ENCODE data around the gene CCT7. TPM values are rescaled to one million over a fixed set of nuclear protein-coding genes. Genes with fewer than 3 reads are reported as not detected.

The CCT7 gene
- total RNA-seq, 1 donor from 2014 or later, result 218 TPM

DNA sequence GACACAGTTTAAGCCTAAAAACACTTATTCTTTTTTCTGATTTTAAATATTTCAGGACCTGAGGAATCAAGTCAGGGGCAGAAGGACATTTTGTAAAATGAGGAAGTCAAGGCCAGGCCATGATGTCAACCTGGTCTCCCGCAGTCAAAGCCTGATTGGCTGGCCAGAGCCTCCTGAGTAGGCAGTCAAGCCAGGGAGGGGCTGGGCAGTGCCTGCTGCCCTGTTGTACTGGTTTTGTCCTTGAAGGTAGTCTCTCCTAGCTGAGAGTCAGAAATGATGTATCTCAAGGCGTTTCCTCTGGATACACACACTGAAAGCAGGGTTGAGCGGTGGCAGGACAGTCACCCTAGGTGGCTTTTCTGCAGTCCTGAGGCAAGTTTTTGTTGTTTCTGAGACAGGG lies 19.8 kb downstream of the CCT7 start:
- Mint-ChIP-seq H3K9me3 (no peaks in the 10 kb centered on the region), H3K27ac (no peak overlapping the region), H3K27me3 (ENCODE audit: low read depth) (no peaks in the 10 kb centered on the region), H3K4me3 (no peak overlapping the region), H3K4me1 (no peaks in the 10 kb centered on the region), H3K36me3 (peaks cover 26% of the 10 kb centered on the region)
- TF ChIP-seq, protein P1, sequence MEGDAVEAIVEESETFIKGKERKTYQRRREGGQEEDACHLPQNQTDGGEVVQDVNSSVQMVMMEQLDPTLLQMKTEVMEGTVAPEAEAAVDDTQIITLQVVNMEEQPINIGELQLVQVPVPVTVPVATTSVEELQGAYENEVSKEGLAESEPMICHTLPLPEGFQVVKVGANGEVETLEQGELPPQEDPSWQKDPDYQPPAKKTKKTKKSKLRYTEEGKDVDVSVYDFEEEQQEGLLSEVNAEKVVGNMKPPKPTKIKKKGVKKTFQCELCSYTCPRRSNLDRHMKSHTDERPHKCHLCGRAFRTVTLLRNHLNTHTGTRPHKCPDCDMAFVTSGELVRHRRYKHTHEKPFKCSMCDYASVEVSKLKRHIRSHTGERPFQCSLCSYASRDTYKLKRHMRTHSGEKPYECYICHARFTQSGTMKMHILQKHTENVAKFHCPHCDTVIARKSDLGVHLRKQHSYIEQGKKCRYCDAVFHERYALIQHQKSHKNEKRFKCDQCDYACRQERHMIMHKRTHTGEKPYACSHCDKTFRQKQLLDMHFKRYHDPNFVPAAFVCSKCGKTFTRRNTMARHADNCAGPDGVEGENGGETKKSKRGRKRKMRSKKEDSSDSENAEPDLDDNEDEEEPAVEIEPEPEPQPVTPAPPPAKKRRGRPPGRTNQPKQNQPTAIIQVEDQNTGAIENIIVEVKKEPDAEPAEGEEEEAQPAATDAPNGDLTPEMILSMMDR (IDR thresholded peaks at IDR 0.05; ENCODE audit: unreplicated experiment), result no peak
- DNase-seq (ENCODE audit: low spot score in 2 of 2, unreplicated experiment in 2 of 2), result no peak

DNA sequence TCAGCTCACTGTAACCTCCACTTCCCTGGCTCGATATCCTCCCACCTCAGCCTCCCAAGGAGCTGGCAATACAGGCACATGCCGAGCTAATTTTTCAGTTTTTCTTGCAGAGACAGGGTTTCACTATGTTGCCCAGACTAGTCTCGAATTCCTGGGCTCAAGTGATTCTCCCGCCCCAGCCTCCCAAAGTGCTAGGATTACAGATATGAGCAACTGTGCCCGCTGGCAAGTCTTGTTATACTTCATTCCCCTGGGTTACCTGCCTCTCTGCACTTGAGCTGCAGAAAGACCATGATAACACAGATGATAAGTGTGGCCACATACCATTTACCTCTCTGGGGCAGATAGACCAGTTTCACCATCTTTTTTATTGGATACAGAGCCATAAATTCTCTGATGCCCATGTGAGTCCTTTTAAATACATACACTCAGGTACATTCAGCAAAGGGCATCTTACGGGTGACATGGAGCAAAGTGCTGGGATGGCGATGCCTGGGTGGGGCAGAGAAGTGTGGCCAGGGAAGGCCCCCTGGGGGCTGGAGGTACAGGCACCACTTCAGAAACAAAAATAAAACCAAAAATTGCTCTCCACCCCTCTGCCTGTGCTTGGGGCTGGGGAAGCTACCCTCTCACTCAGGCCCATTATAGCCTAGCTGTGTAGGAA lies 20.4 kb downstream of the CCT7 start:
- H3K27me3 Mint-ChIP-seq (ENCODE audit: low read depth), result no peaks in the 10 kb centered on the region
- H3K4me3 Mint-ChIP-seq, result no peak overlapping the region
- H3K4me1 Mint-ChIP-seq, result no peaks in the 10 kb centered on the region
- TF ChIP-seq, protein P1 (IDR thresholded peaks at IDR 0.05; ENCODE audit: unreplicated experiment), result no peak
- H3K27ac Mint-ChIP-seq, result no peak overlapping the region
- H3K36me3 Mint-ChIP-seq, result peaks cover 23% of the 10 kb centered on the region
- DNase-seq (ENCODE audit: low spot score in 2 of 2, unreplicated experiment in 2 of 2), result no peak
- no peaks in the 10 kb centered on the region for H3K9me3 Mint-ChIP-seq

DNA sequence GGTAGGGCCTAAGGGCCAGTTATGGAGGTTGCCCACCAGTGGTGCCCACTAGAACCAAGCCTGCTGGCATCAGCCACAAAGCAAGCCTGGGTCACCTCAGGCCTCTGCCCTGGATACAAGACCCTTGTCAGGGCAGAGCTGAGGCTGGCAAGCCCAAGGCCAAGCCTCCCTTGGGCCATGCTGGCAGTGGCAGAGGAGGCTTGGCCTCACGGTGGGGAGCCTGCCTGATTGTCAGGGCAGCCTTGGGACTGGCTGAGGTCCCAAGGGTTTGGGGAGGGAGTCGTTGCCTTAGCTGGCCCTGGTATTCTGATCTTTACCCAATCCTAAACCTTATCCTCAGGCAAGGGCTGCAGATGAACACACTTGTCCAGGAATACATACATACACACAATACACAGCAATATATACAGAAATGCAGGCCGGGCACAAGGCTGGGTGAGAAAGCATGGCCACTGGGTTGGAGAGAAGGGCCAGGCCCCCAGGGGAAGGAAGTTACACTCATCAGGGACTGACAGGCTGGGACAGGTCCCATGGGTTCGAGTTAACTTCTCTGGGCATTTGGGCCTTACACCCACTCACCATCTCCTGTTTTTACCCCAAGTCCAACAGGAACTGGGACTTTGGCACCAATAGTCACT lies 21.0 kb downstream of the CCT7 start:
- Mint-ChIP-seq H3K4me1 (no peaks in the 10 kb centered on the region), H3K9me3 (no peaks in the 10 kb centered on the region), H3K4me3 (no peak overlapping the region), H3K27ac (no peak overlapping the region), H3K36me3 (peaks cover 16% of the 10 kb centered on the region), H3K27me3 (ENCODE audit: low read depth) (no peaks in the 10 kb centered on the region)
- TF ChIP-seq, protein P1 (IDR thresholded peaks at IDR 0.05; ENCODE audit: unreplicated experiment), result no peak
- DNase-seq (ENCODE audit: low spot score in 2 of 2, unreplicated experiment in 2 of 2), result no peak

DNA sequence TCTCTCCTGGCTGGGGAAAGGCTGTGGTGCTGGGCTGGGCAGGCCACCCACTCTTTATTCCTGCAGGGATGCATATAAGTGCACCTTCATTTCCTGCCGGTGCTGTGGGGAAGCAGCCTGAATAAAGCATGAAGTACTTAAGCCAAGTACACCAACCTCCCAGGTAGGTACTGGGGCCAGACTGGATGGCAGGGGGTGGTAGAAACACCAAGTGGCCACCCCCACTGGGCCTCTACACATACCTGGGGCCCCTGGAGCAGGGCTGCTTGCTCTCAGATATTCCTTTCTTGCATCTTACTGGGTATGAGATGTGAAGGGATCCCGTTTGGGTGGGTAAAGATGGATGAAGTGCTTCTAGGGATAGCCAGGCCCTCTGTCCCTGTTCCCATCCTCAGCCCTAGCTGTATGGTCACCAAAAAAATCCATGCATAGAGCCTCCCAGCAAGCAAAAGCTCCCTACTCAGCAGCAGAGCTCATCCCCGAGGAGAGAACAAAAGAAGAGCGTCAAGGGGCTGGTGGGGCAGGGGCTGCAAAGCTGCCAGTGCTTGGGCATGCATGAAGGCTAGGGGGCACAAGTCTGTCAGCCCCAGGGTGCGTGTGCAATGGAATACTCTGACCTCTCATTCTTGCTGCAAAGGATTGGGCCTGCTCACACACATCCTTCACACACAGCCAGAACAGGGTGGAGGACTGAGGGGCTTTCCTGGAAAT lies 22.0 kb downstream of the CCT7 start:
- H3K36me3 Mint-ChIP-seq, result peaks cover 8% of the 10 kb centered on the region
- H3K27me3 Mint-ChIP-seq (ENCODE audit: low read depth), result peaks cover 2% of the 10 kb centered on the region
- no peak for DNase-seq (ENCODE audit: low spot score in 2 of 2, unreplicated experiment in 2 of 2)
- H3K9me3 Mint-ChIP-seq, result no peaks in the 10 kb centered on the region
- TF ChIP-seq, protein P1 (IDR thresholded peaks at IDR 0.05; ENCODE audit: unreplicated experiment), result no peak
- H3K4me1 Mint-ChIP-seq, result no peaks in the 10 kb centered on the region
- H3K4me3 Mint-ChIP-seq, result no peak overlapping the region
- H3K27ac Mint-ChIP-seq, result no peak overlapping the region

DNA sequence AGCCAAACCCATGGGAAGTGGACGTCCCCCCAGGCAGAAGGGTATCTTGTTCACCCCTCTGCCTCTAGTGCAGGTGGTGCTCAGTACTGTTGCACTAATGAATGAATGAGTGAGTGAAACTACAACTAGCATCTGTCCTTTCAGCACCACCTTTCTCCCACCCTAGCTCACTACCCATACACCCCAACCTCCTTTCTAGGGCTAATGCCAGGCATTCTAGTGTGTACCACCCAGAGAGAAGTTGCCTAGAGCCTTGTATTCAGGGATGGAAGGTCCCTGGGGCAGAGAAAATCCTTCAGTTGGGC lies 22.5 kb downstream of the CCT7 start:
- Mint-ChIP-seq H3K27ac (no peak overlapping the region), H3K4me3 (no peak overlapping the region), H3K4me1 (no peaks in the 10 kb centered on the region), H3K36me3 (peaks cover 7% of the 10 kb centered on the region), H3K9me3 (no peaks in the 10 kb centered on the region), H3K27me3 (ENCODE audit: low read depth) (peaks cover 2% of the 10 kb centered on the region)
- TF ChIP-seq, protein P1 (IDR thresholded peaks at IDR 0.05; ENCODE audit: unreplicated experiment), result no peak
- no peak for DNase-seq (ENCODE audit: low spot score in 2 of 2, unreplicated experiment in 2 of 2)

Measured in mesothelial cell of epicardium (in vitro differentiated cells).